ENCODE data around the gene ABCA2.

Gene ABCA2

DNA sequence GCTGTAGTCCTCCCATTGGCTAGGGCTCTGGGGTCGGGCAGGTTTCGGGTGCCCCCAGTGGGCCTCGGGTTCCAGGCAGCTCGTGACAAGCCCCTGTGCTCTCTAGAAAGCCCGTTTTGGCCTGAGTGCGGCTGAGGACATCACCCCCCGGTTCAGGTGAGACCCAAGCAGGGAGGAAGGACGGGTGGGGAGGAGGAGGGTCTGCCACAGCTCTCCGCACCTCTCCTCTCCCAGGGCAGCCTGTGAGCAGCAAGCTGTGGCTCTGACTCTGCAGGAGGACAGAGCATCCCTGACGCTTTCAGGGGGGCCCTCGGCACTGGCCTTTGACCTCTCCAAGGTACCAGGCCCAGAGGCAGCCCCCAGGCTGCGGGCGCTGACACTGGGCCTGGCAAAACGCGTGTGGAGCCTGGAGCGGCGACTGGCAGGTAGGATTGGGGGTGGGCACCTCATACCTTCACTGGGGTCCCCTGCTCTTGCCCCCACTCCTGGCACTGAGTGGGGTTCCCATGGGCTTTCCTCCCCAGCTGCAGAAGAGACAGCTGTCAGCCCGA, 35.1 kb downstream of the ABCA2 start:
- TF ChIP-seq, protein P1, sequence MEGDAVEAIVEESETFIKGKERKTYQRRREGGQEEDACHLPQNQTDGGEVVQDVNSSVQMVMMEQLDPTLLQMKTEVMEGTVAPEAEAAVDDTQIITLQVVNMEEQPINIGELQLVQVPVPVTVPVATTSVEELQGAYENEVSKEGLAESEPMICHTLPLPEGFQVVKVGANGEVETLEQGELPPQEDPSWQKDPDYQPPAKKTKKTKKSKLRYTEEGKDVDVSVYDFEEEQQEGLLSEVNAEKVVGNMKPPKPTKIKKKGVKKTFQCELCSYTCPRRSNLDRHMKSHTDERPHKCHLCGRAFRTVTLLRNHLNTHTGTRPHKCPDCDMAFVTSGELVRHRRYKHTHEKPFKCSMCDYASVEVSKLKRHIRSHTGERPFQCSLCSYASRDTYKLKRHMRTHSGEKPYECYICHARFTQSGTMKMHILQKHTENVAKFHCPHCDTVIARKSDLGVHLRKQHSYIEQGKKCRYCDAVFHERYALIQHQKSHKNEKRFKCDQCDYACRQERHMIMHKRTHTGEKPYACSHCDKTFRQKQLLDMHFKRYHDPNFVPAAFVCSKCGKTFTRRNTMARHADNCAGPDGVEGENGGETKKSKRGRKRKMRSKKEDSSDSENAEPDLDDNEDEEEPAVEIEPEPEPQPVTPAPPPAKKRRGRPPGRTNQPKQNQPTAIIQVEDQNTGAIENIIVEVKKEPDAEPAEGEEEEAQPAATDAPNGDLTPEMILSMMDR (conservative IDR thresholded peaks at IDR 0.05; ENCODE audit: low read depth, low read length), result no peak
- no peak for DNase-seq (ENCODE audit: low read depth)
- peak overlapping the region; percentile 76 for H3K4me3 ChIP-seq (ENCODE audit: low read depth, low read length)

DNA sequence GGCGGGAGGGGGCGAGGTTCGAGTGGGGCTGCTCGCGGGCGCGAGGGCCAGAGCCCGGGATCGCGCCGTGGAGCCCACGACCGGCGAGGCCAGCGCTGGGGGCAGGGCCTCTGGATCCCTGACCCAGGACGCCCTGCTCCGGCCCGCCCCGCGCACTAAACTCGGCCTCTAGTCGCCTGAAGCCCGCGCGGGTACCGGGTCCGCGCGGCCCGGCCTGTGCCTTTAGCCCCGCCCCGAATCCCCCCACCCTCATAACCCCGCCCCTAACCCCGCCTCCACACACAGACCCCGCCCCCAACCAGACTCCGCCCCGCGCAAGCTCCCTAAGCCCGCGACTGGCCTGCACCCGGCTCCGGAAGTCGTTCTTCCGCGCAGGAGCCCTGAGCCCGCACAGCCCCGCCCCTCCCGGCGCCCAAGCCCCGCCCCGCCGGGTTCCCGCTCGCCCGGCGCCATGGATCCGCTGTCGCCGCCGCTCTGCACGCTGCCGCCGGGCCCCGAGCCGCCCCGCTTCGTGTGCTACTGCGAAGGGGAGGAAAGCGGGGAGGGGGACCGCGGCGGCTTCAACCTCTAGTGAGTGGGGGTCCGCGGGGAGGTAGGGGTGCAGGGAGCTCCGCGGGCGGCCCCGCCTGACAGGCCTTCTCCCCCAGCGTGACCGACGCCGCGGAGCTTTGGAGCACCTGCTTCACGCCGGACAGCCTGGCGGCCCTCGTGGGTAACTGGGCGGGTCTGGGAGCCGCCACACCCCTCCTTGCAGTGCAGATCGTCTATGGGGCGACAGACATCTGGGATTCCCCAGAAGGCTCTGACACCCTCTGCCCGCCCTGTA, 35.8 kb downstream of the ABCA2 start, which contains the start of gene PAXX:
PAXX (plus strand) TSS at position 430 of the 826 bp plus-strand sequence; CDS start at position 452, 22 bp downstream.
- TF ChIP-seq, protein P1 (conservative IDR thresholded peaks at IDR 0.05; ENCODE audit: low read depth, low read length), result no peak
- H3K4me3 ChIP-seq (ENCODE audit: low read depth, low read length), result peak within 1 kb of the TSS; percentile 76
- DNase-seq (ENCODE audit: low read depth), result peak; percentile 91

GRCh38 chr9:136990242-136990911, 37.7 kb downstream of the ABCA2 start:
- DNase-seq (ENCODE audit: low read depth), result no peak
- no peak overlapping the region for H3K4me3 ChIP-seq (ENCODE audit: low read depth, low read length)
- TF ChIP-seq, protein P1 (conservative IDR thresholded peaks at IDR 0.05; ENCODE audit: low read depth, low read length), result no peak

- TF ChIP-seq, protein P1 (conservative IDR thresholded peaks at IDR 0.05; ENCODE audit: low read depth, low read length), result no peak
- H3K4me3 ChIP-seq (ENCODE audit: low read depth, low read length), result no peak overlapping the region
- no peak for DNase-seq (ENCODE audit: low read depth)
These were observed 39.2 kb downstream of the ABCA2 start for GRCh38 chr9:136988872-136989271.

- H3K4me3 ChIP-seq (ENCODE audit: low read depth, low read length), result no peak overlapping the region
- no peak for DNase-seq (ENCODE audit: low read depth)
- TF ChIP-seq, protein P1 (conservative IDR thresholded peaks at IDR 0.05; ENCODE audit: low read depth, low read length), result no peak
These were observed 42.2 kb downstream of the ABCA2 start for GRCh38 chr9:136985853-136986252.

DNA sequence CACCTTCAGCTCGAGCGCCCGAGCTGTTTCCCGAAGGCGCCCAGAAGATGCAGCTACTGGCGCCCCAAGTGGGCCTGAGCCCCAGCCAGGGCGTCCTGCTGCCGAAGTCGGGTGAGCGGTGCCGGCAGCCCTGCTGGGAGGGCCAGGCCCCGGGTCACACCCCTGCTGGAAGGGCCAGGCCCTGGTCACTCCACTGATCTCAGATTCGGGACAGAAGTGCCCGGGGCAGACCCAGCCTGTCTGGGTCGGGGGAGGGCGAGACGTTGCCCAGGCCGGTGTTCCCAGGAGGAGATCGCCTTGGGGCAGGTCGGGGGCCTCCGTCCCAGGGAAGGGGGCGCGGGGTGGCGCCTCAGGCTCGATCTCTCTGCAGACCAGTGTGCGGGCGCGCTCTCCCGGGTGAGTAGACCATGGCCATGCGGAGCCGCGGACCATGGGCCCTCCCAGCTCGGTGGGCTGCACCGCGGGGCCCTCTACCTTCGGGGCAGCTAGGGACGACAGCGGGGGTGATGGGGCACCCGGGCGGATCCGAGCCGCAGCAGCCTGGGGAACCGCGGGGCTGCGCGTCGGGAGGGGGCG, 42.9 kb downstream of the ABCA2 start:
- DNase-seq (ENCODE audit: low read depth), result peak; percentile 37
- TF ChIP-seq, protein P1 (conservative IDR thresholded peaks at IDR 0.05; ENCODE audit: low read depth, low read length), result no peak
- H3K4me3 ChIP-seq (ENCODE audit: low read depth, low read length), result no peak overlapping the region

All from choroid plexus epithelial cell (primary cell).